ENCODE data around the gene ZGPAT. TPM values are rescaled to one million over a fixed set of nuclear protein-coding genes. Genes with fewer than 3 reads are reported as not detected.

The ZGPAT gene
- total and polyA plus RNA-seq, 10 of the 15 experiments (the other 5 are each of a cell fraction or from before 2014, with no cell fraction given), result 0.58 to 52.9 (median 18.0) TPM

DNA sequence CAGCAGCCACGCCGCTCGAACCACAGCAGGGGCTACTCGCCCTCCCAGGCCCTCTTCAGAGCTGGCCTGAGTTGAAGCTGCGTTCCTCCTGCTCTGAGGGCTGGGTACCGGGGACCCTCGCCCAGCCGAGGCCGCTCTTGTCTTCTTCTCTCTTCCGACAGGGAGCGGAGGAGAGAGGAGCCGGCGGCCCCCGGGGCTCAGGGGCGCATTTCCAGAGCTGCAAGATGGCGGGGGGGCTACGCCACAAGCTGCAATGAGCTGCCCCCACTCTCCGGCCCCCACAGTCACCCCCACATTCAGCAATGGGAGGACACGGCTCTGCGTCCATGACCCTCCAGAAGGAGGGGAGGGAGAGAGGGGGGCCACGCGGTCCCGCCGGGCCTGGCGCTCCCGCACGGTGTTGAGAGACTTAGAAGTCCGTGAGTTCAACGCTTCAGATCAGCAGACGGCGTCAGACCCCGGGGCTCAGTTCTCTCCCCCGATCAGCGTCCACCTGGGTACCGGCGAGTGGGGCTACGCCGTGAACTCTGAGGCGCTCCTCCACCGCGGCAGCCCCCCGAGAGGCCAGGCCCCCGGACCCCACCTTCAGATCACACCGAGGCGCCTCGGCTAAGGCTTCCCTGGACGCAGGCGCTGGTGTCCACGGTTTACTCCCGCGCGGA, 63.3 kb downstream of the ZGPAT start:
- no TSS peak for BruUV-seq (replicated peaks)
- ChIA-PET RAD21 (ENCODE audit: unreplicated experiment) (no interaction called here), SMC1A (ENCODE audit: uncharacterized antibody, unreplicated experiment) (no interaction called here), POLR2A (no interaction called here), CTCF (no interaction called here)
- in situ Hi-C loops (cut with MboI), result no loop called here
- H3K27me3 ChIP-seq (replicated peaks in 1 of 2; ENCODE audit: control insufficient read depth in 2 of 2, insufficient read depth in 2 of 2, low read length in 1 of 2), result no peaks in the 10 kb centered on the region
- no peaks in the 10 kb centered on the region for H3K79me2 ChIP-seq (ENCODE audit: control insufficient read depth, insufficient read depth, low read length)
- TF ChIP-seq SRF (IDR thresholded peaks at IDR 0.05; ENCODE audit: low read depth in 2 of 2, low read length in 2 of 2) (no peak), FOXK2 (IDR thresholded peaks at IDR 0.05) (no peak), SMARCA5 (IDR thresholded peaks at IDR 0.05) (no peak), RELA (IDR thresholded peaks at IDR 0.05; ENCODE audit: borderline replicate concordance, partially characterized antibody) (no peak), ZNF24 (IDR thresholded peaks at IDR 0.05) (no peak), LARP7 (IDR thresholded peaks at IDR 0.05) (no peak), BACH1 (IDR thresholded peaks at IDR 0.05; ENCODE audit: borderline replicate concordance) (no peak), RAD21 (IDR thresholded peaks at IDR 0.05; ENCODE audit: insufficient read depth, low read depth, low read length) (no peak), EGR1 (IDR thresholded peaks at IDR 0.05; ENCODE audit: borderline replicate concordance in 1 of 2, low read depth in 2 of 2, low read length in 2 of 2) (no peak), IKZF2 (IDR thresholded peaks at IDR 0.05) (no peak), PML (IDR thresholded peaks at IDR 0.05; ENCODE audit: low read length) (no peak), SUPT20H (IDR thresholded peaks at IDR 0.05; ENCODE audit: borderline replicate concordance, control insufficient read depth, low read depth, low read length) (no peak), CREB1 (IDR thresholded peaks at IDR 0.05; ENCODE audit: low read depth) (no peak)
- H3K36me3 ChIP-seq (ENCODE audit: control insufficient read depth in 2 of 2, insufficient read depth in 2 of 2, low read length in 1 of 2), result no peaks in the 10 kb centered on the region
- ATAC-seq, result no peak
- H3K27ac ChIP-seq (ENCODE audit: control insufficient read depth, insufficient read depth), result no peak overlapping the region
- no peak overlapping the region for H2AFZ ChIP-seq (ENCODE audit: control insufficient read depth, low read depth, low read length)
- H3K4me1 ChIP-seq (ENCODE audit: control insufficient read depth, insufficient read depth, low read length), result no peaks in the 10 kb centered on the region
- WGBS (ENCODE audit: insufficient coverage, insufficient replicate concordance, low lambda C conversion rate, missing lambda C conversion rate), result 82% methylated on average over 46 of the region's 52 CpGs
- H3K4me2 ChIP-seq (ENCODE audit: control insufficient read depth, insufficient read depth), result no peak overlapping the region
- no peaks in the 10 kb centered on the region for H4K20me1 ChIP-seq (ENCODE audit: control insufficient read depth, insufficient read depth)
- intact Hi-C loops (cut with micrococcal nuclease; ENCODE audit: unreplicated experiment), result no loop called here
- H3K9ac ChIP-seq (ENCODE audit: control insufficient read depth, insufficient read depth, low read length), result no peak overlapping the region
- FAIRE-seq, result no peak
- DNase-seq (ENCODE audit: low read depth, low spot score), result no peak
- no peak overlapping the region for H3K4me3 ChIP-seq
- peaks cover 2% of the 10 kb centered on the region; the same call in 1 of the 3 replicates for H3K9me3 ChIP-seq (replicated peaks; ENCODE audit: control insufficient read depth, insufficient read depth, low read length)

Measured in GM12878 (cell line).